Thyroid gland (tissue), 4 donors: ENCODE data around the gene VANGL1. TPM values are rescaled to one million over a fixed set of nuclear protein-coding genes. Genes with fewer than 3 reads are reported as not detected.

Experiments
- DNase-seq, 2 donors: peaks; one replicate each; pipeline ENCODE4 v3.0.0-alpha.2; 2019
- H3K27ac ChIP-seq, 3 donors: fragments of 200-600 bp; sonication (generic); 1 replicate in 2 of 3; 2 replicates in 1 of 3; pipeline ENCODE4 v1.5.1; 2016 to 2019; ENCODE audit warnings: mild to moderate bottlenecking in 1 of 3, moderate library complexity in 1 of 3
- H3K27me3 ChIP-seq: fragments of 200-600 bp; sonication (generic); one replicate; pipeline ENCODE4 v1.5.1; 2019
- H3K36me3 ChIP-seq, 2 donors: fragments of 200-600 bp; sonication (generic); one replicate each; pipeline ENCODE4 v1.5.1; 2016 to 2019
- H3K4me1 ChIP-seq, 2 donors: fragments of 200-600 bp; sonication (generic); one replicate each; pipeline ENCODE4 v1.5.1; 2017 to 2019
- H3K4me3 ChIP-seq, 3 donors: fragments of 200-600 bp; sonication (generic); replicated peaks in 1 of 3; 1 replicate in 2 of 3; 2 replicates in 1 of 3; pipeline ENCODE4 v1.5.1; 2016; ENCODE audit warnings: mild to moderate bottlenecking in 1 of 3
- H3K9me3 ChIP-seq: fragments of 200-600 bp; sonication (generic); one replicate; pipeline ENCODE4 v1.5.1; 2017
- POLR2A ChIP-seq, 2 donors: fragments of 450-650 bp; IDR thresholded peaks; one replicate each; pipeline ENCODE4 v1.6.1; 2017; ENCODE audit warnings: antibody characterized with exemption in 2 of 2, mild to moderate bottlenecking in 2 of 2, moderate library complexity in 1 of 2
- WGBS, 2 donors: methylation state at CpG; one replicate each; pipeline ENCODE4 v1.1.5; 2017; 5-methylcytosine and 5-hydroxymethylcytosine counted together
- intact Hi-C: fragments of 100-400 bp; cut with DNase I; formaldehyde crosslinking; loops from one replicate; pipeline ENCODE4 v1.15.1; 2023
- small RNA-seq: library from RNA; depleted of rRNA; stranded (forward); fragments of <200 nt; gene quantifications from one replicate; pipeline ENCODE3, GENCODE V24; 2016
- total RNA-seq, 4 donors: library from RNA; depleted of rRNA; stranded (reverse); fragments of >200 nt; gene quantifications; one replicate each; pipeline ENCODE4 v1.2.3, GENCODE V29; 2016
- TF ChIP-seq, protein P1 (sequence below), 6 experiments: fragments of 200-600 bp in 3 of 6; fragments of 450-650 bp in 3 of 6; sonication (generic) in 3 of 6; IDR thresholded peaks; one replicate each; pipeline ENCODE4 v1.5.1; 2016 to 2019; ENCODE audit warnings: antibody characterized with exemption in 6 of 6, mild to moderate bottlenecking in 2 of 6, inconsistent platforms in 1 of 6, moderate library complexity in 1 of 6

VANGL1 gene
- total RNA-seq, 4 donors from 2014 or later: 10.9 to 22.8 (median 14.8) TPM

DNA sequence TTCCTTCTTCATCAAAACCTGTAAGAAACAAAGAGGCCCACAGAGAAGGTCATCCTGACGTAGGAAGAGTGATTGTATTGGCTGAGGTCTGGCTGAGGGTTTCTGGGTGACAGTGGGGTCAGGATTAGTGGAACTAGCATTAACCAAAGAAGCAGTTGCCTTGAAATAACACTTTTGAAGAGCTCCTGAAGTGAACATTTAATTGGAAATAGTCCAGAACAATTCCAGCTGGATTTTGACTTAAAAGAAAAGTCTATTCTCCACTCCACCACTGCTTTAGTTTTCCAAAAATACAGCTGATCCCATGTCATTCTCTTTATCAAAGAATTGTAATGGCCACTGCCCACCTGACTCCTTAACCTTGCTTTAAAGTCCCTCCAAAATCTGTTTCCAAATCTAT, 99.0 kb downstream of the VANGL1 start:
- Histone ChIP-seq H3K27ac (no peak overlapping the region), H3K4me1 (peaks cover 0 to 7% of the 10 kb centered on the region in 2 donors), H3K27me3 (no peaks in the 10 kb centered on the region), H3K4me3 (no peak overlapping the region), H3K9me3 (no peaks in the 10 kb centered on the region), H3K36me3 (no peaks in the 10 kb centered on the region)
- TF ChIP-seq, protein P1, sequence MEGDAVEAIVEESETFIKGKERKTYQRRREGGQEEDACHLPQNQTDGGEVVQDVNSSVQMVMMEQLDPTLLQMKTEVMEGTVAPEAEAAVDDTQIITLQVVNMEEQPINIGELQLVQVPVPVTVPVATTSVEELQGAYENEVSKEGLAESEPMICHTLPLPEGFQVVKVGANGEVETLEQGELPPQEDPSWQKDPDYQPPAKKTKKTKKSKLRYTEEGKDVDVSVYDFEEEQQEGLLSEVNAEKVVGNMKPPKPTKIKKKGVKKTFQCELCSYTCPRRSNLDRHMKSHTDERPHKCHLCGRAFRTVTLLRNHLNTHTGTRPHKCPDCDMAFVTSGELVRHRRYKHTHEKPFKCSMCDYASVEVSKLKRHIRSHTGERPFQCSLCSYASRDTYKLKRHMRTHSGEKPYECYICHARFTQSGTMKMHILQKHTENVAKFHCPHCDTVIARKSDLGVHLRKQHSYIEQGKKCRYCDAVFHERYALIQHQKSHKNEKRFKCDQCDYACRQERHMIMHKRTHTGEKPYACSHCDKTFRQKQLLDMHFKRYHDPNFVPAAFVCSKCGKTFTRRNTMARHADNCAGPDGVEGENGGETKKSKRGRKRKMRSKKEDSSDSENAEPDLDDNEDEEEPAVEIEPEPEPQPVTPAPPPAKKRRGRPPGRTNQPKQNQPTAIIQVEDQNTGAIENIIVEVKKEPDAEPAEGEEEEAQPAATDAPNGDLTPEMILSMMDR (IDR thresholded peaks at IDR 0.05): no peak
- no peak for TF ChIP-seq POLR2A (IDR thresholded peaks at IDR 0.05)
- whole genome bisulfite sequencing, 2 donors: 56 to 70% methylated on average over 1 of the region's 1 CpG
- intact Hi-C loops: no loop called here
- no peak for DNase-seq

DNA sequence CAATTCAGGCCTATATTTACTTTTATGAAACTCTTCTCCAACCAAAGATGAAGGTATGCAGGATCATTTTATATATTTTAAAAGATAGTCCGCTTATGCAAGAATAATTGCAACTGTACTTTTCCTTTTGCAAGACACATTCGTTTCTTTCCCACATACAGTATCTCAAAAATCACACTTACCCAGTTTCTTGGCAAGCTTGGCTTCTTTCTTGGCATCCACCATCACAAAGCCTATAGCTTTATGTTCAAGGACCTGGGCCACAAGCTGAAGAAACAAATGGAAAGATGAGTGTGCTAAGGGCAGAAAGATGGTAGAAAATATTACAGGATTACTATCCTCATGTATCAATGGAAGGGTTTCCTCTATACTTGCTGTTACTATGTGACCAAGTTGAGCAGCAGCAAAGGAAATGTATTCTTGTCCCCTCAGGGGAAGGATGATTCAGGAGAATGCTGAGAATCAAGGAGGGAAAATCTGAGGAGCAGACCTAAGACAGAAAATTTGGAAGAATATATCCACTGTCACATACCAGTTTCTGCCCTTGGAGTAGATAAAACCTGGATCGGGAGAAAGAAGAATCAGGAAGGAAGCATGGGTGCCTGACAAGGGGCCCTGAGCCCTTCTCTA, 103.0 kb downstream of the VANGL1 start:
- DNase-seq: no peak
- Histone ChIP-seq H3K27ac (no peak overlapping the region), H3K9me3 (no peaks in the 10 kb centered on the region), H3K36me3 (no peaks in the 10 kb centered on the region), H3K27me3 (no peaks in the 10 kb centered on the region), H3K4me3 (no peak overlapping the region), H3K4me1 (peaks cover 3 to 7% of the 10 kb centered on the region in 2 donors)
- TF ChIP-seq, protein P1 (IDR thresholded peaks at IDR 0.05): no peak
- TF ChIP-seq POLR2A (IDR thresholded peaks at IDR 0.05): no peak
- WGBS, 2 donors: 88 to 92% methylated on average over 3 of the region's 3 CpGs
- intact Hi-C loops: no loop called here

DNA sequence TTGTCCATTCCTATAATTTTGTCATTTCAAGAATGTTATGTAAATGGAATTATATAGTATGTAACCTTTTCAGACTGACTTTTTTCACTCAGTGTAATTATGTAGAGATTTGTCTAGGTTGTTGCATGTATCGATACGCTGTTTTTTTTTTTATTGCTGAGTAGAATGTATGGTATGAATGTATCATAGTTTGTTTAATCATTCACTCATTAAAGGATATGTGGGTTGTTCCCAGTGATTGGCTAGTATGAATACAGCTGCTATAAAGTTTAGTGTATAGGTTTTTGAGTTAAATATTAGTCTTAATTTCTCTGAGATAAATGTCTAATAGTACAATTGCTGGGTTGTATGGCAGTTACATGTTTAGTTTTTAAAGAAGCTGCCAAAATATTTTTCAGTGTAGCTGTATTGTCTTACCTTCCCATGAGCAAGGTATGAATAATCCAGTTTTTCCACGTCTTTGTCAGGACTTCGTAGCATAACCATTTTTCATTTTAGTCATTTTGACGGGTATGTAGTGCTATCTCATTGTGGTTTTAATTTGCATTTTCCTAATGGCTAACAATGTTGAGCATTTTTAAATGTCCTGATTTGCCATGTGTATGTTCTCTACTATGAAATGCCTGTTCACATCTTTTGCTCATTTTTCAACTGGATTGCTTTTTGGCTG, 104.4 kb downstream of the VANGL1 start:
- H3K9me3 ChIP-seq: no peaks in the 10 kb centered on the region
- H3K27me3 ChIP-seq: no peaks in the 10 kb centered on the region
- WGBS, 2 donors: 80 to 82% methylated on average over 5 of the region's 5 CpGs
- no peak for TF ChIP-seq POLR2A (IDR thresholded peaks at IDR 0.05)
- TF ChIP-seq, protein P1 (IDR thresholded peaks at IDR 0.05): no peak
- H3K4me1 ChIP-seq: peaks cover 0 to 12% of the 10 kb centered on the region in 2 donors
- no peak overlapping the region for H3K27ac ChIP-seq
- no peak overlapping the region for H3K4me3 ChIP-seq
- intact Hi-C loops: no loop called here
- no peaks in the 10 kb centered on the region for H3K36me3 ChIP-seq
- DNase-seq: no peak

Small RNA genes lying within 50 kb of the gene (small RNA-seq; reads per million reads assigned to genes)
- 0.94 reads per million, percentile 8 among the genes with 10 or more reads in this experiment for gene RF00406
- not detected for gene RN7SL420P

Other genes with a start within 250 kb of the VANGL1 start
- 1 to 10 TPM; 1.1 to 3.9 (median 1.5) TPM for gene CASQ2, start 126.7 kb downstream of the VANGL1 start, total RNA-seq
- not detected for gene NHLH2, start 199.2 kb downstream of the VANGL1 start, total RNA-seq